HEK293 (cell line): ENCODE measurements around the gene COQ10A.

Experiments used
- BCL11B ChIP-seq: fragments of 450-650 bp; formaldehyde crosslinking; IDR thresholded peaks from 2 replicates; pipeline ENCODE4 v1.5.1; 2016; ENCODE audit warnings: low read depth, missing biosample characterization, missing genetic modification characterization
- CTCF ChIP-seq: fragments of 450-650 bp; formaldehyde crosslinking; IDR thresholded peaks from 2 replicates; pipeline ENCODE4 v1.5.1; 2016; ENCODE audit warnings: missing biosample characterization, missing genetic modification characterization
- GFI1B ChIP-seq: fragments of 450-650 bp; formaldehyde crosslinking; IDR thresholded peaks from 2 replicates; pipeline ENCODE4 v1.5.1; 2016; ENCODE audit warnings: missing biosample characterization, missing genetic modification characterization
- HOXA7 ChIP-seq: sonication (generic); formaldehyde crosslinking; IDR thresholded peaks from 2 replicates; pipeline ENCODE4 v1.8.1; 2022; ENCODE audit warnings: missing genetic modification reagents, borderline replicate concordance
- KLF10 ChIP-seq: fragments of 450-650 bp; IDR thresholded peaks from 2 replicates; pipeline ENCODE4 v1.5.1; 2018; ENCODE audit warnings: missing biosample characterization, mild to moderate bottlenecking, missing genetic modification characterization
- OSR2 ChIP-seq: fragments of 450-650 bp; formaldehyde crosslinking; IDR thresholded peaks from 2 replicates; pipeline ENCODE4 v1.5.1; 2016; ENCODE audit warnings: missing biosample characterization, missing genetic modification characterization
- PRDM1 ChIP-seq: fragments of 450-650 bp; formaldehyde crosslinking; IDR thresholded peaks from 2 replicates; pipeline ENCODE4; 2016; ENCODE audit warnings: missing biosample characterization, missing genetic modification characterization
- PRDM10 ChIP-seq: fragments of 450-650 bp; formaldehyde crosslinking; IDR thresholded peaks from 2 replicates; pipeline ENCODE4 v1.5.1; 2016; ENCODE audit warnings: missing biosample characterization, missing genetic modification characterization
- PRDM4 ChIP-seq: fragments of 450-650 bp; formaldehyde crosslinking; IDR thresholded peaks from 2 replicates; pipeline ENCODE4 v1.5.1; 2017; ENCODE audit warnings: missing biosample characterization, missing genetic modification characterization
- TRIM28 ChIP-seq: IDR thresholded peaks from 2 replicates; pipeline ENCODE4 v1.6.1; 2011; ENCODE audit warnings: low read length, control low read depth, borderline replicate concordance
- ZBTB7A ChIP-seq: fragments of 450-650 bp; formaldehyde crosslinking; IDR thresholded peaks from 2 replicates; pipeline ENCODE4 v1.5.1; 2016; ENCODE audit warnings: low read depth, missing biosample characterization, missing genetic modification characterization
- ZFP37 ChIP-seq: fragments of 450-650 bp; formaldehyde crosslinking; IDR thresholded peaks from 2 replicates; pipeline ENCODE4 v1.5.1; 2016; ENCODE audit warnings: missing biosample characterization, missing genetic modification characterization
- ZNF48 ChIP-seq: fragments of 450-650 bp; formaldehyde crosslinking; IDR thresholded peaks from 2 replicates; pipeline ENCODE4 v1.5.1; 2016; ENCODE audit warnings: missing biosample characterization, missing genetic modification characterization
- ZNF561 ChIP-seq: fragments of 450-650 bp; IDR thresholded peaks from 2 replicates; pipeline ENCODE4 v1.5.1; 2018; ENCODE audit warnings: missing biosample characterization, missing genetic modification characterization, borderline replicate concordance

GRCh38 chr12:56242986-56243385, 23.8 kb upstream of the COQ10A start:
- TF ChIP-seq CTCF (tag by site-specific recombination) (no peak), PRDM1 (no peak), GFI1B (tag by site-specific recombination) (no peak), PRDM4 (no peak), ZNF561 (tag by site-specific recombination) (no peak), ZNF48 (tag by site-specific recombination) (no peak), OSR2 (tag by site-specific recombination) (no peak), BCL11B (tag by site-specific recombination) (no peak), PRDM10 (no peak), ZBTB7A (tag by site-specific recombination) (no peak), TRIM28 (no peak), KLF10 (tag by site-specific recombination) (no peak), HOXA7 (CRISPR knock-in tag) (no peak), ZFP37 (tag by site-specific recombination) (no peak)
